SK-N-SH treated with all-trans-retinoic acid at 6 μM for 48 hours (cell line): Measurements from ENCODE around the gene OR5AR1.

Experiments used
- PATZ1 ChIP-seq: fragments of 250-450 bp; sonication (Bioruptor Pico); IDR thresholded peaks from 2 replicates; pipeline ENCODE4 v1.8.0; 2020; ENCODE audit warnings: mild to moderate bottlenecking, moderate library complexity, borderline replicate concordance
- ZFP30 ChIP-seq: fragments of 450-650 bp; formaldehyde crosslinking; IDR thresholded peaks from 2 replicates; pipeline ENCODE4 v1.5.0; 2022; ENCODE audit warnings: mild to moderate bottlenecking, moderate library complexity
- ZNF70 ChIP-seq: fragments of 450-650 bp; formaldehyde crosslinking; IDR thresholded peaks from 2 replicates; pipeline ENCODE4 v1.5.0; 2020; ENCODE audit warnings: mild to moderate bottlenecking, moderate library complexity

- TF ChIP-seq PATZ1 (CRISPR knock-in tag): no peak
- TF ChIP-seq ZFP30: no peak
- TF ChIP-seq ZNF70 (CRISPR knock-in tag): no peak
These were observed 3.7 kb upstream of the OR5AR1 start for GRCh38 chr11:56659755-56660154.
